ENCODE results near the gene SWI5.

Gene SWI5

GRCh38 chr9:128314697-128315096 is 38.6 kb downstream of the SWI5 start:
- Histone ChIP-seq H3K36me3 (ENCODE audit: control insufficient read depth, insufficient read depth, low read length) (peaks cover 38% of the 10 kb centered on the region), H3K9me3 (ENCODE audit: control insufficient read depth, insufficient read depth, low read length) (no peaks in the 10 kb centered on the region), H3K9ac (ENCODE audit: low read depth, low read length) (no peak overlapping the region), H3K4me1 (ENCODE audit: control insufficient read depth, insufficient read depth, low read length) (no peaks in the 10 kb centered on the region), H3K4me3 (ENCODE audit: low read depth, low read length) (no peak overlapping the region), H3K27me3 (ENCODE audit: control insufficient read depth, insufficient read depth, low read length) (no peaks in the 10 kb centered on the region)

DNA sequence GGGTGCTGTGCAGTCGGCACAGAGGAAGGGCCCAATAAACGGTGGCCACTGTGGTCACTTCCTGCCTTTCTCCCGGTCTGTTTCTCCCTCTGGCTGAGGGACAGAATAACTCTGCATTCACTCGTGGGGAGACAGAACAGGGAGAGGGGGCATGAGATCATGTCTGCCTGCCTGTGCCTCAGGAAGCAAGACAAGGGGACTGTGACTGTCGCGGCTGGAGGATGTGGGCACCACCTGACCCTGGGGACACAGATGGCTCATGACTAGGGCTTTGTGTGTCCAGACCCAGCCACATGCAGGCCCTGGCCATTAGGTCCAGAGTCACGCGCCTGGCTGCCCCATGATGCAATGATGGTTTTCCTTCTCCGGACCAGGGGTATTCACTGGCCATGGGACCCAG is 40.3 kb downstream of the SWI5 start:
- Histone ChIP-seq H3K4me1 (ENCODE audit: control insufficient read depth, insufficient read depth, low read length) (no peaks in the 10 kb centered on the region), H3K9me3 (ENCODE audit: control insufficient read depth, insufficient read depth, low read length) (no peaks in the 10 kb centered on the region), H3K36me3 (ENCODE audit: control insufficient read depth, insufficient read depth, low read length) (peaks cover 26% of the 10 kb centered on the region), H3K4me3 (ENCODE audit: low read depth, low read length) (no peak overlapping the region), H3K27me3 (ENCODE audit: control insufficient read depth, insufficient read depth, low read length) (no peaks in the 10 kb centered on the region), H3K9ac (ENCODE audit: low read depth, low read length) (no peak overlapping the region)

- Histone ChIP-seq H3K9ac (ENCODE audit: low read depth, low read length) (no peak overlapping the region), H3K9me3 (ENCODE audit: control insufficient read depth, insufficient read depth, low read length) (no peaks in the 10 kb centered on the region), H3K4me3 (ENCODE audit: low read depth, low read length) (no peak overlapping the region), H3K36me3 (ENCODE audit: control insufficient read depth, insufficient read depth, low read length) (peaks cover 24% of the 10 kb centered on the region), H3K27me3 (ENCODE audit: control insufficient read depth, insufficient read depth, low read length) (no peaks in the 10 kb centered on the region), H3K4me1 (ENCODE audit: control insufficient read depth, insufficient read depth, low read length) (no peaks in the 10 kb centered on the region)
Measured at GRCh38 chr9:128317629-128318028, 41.6 kb downstream of the SWI5 start.

GRCh38 chr9:128321343-128321742 is 45.3 kb downstream of the SWI5 start:
- no peaks in the 10 kb centered on the region for H3K9me3 ChIP-seq (ENCODE audit: control insufficient read depth, insufficient read depth, low read length)
- H3K4me3 ChIP-seq (ENCODE audit: low read depth, low read length), result peak overlapping the region; percentile 99
- H3K27me3 ChIP-seq (ENCODE audit: control insufficient read depth, insufficient read depth, low read length), result no peaks in the 10 kb centered on the region
- no peaks in the 10 kb centered on the region for H3K4me1 ChIP-seq (ENCODE audit: control insufficient read depth, insufficient read depth, low read length)
- H3K36me3 ChIP-seq (ENCODE audit: control insufficient read depth, insufficient read depth, low read length), result peaks cover 19% of the 10 kb centered on the region
- H3K9ac ChIP-seq (ENCODE audit: low read depth, low read length), result no peak overlapping the region

- H3K36me3 ChIP-seq (ENCODE audit: control insufficient read depth, insufficient read depth, low read length), result peaks cover 13% of the 10 kb centered on the region
- H3K27me3 ChIP-seq (ENCODE audit: control insufficient read depth, insufficient read depth, low read length), result no peaks in the 10 kb centered on the region
- no peaks in the 10 kb centered on the region for H3K9me3 ChIP-seq (ENCODE audit: control insufficient read depth, insufficient read depth, low read length)
- no peak overlapping the region for H3K9ac ChIP-seq (ENCODE audit: low read depth, low read length)
- H3K4me1 ChIP-seq (ENCODE audit: control insufficient read depth, insufficient read depth, low read length), result no peaks in the 10 kb centered on the region
- H3K4me3 ChIP-seq (ENCODE audit: low read depth, low read length), result peak overlapping the region; percentile 99
Measured at GRCh38 chr9:128321879-128322403, 45.9 kb downstream of the SWI5 start.

- Histone ChIP-seq H3K9me3 (ENCODE audit: control insufficient read depth, insufficient read depth, low read length) (no peaks in the 10 kb centered on the region), H3K4me1 (ENCODE audit: control insufficient read depth, insufficient read depth, low read length) (no peaks in the 10 kb centered on the region), H3K36me3 (ENCODE audit: control insufficient read depth, insufficient read depth, low read length) (peaks cover 10% of the 10 kb centered on the region), H3K9ac (ENCODE audit: low read depth, low read length) (peak within 1 kb of the TSS; percentile 91), H3K4me3 (ENCODE audit: low read depth, low read length) (peak within 1 kb of the TSS; percentile 99), H3K27me3 (ENCODE audit: control insufficient read depth, insufficient read depth, low read length) (no peaks in the 10 kb centered on the region)
Measured at GRCh38 chr9:128322404-128323211, 46.5 kb downstream of the SWI5 start, which contains the start of the genes COQ4 and TRUB2. Gene COQ4, plus strand, starts transcription at chr9:128322839. Its CDS starts 20 bp downstream, at chr9:128322859. Gene TRUB2, minus strand, starts transcription at chr9:128322447. Its CDS starts 39 bp downstream, at chr9:128322408.

- H3K4me1 ChIP-seq (ENCODE audit: control insufficient read depth, insufficient read depth, low read length), result no peaks in the 10 kb centered on the region
- no peaks in the 10 kb centered on the region for H3K27me3 ChIP-seq (ENCODE audit: control insufficient read depth, insufficient read depth, low read length)
- H3K9me3 ChIP-seq (ENCODE audit: control insufficient read depth, insufficient read depth, low read length), result no peaks in the 10 kb centered on the region
- H3K4me3 ChIP-seq (ENCODE audit: low read depth, low read length), result peak overlapping the region; percentile 99
- peaks cover 10% of the 10 kb centered on the region for H3K36me3 ChIP-seq (ENCODE audit: control insufficient read depth, insufficient read depth, low read length)
- H3K9ac ChIP-seq (ENCODE audit: low read depth, low read length), result peak overlapping the region; percentile 91
Measured at GRCh38 chr9:128323212-128323730, 47.2 kb downstream of the SWI5 start.

- H3K9ac ChIP-seq (ENCODE audit: low read depth, low read length), result no peak overlapping the region
- H3K9me3 ChIP-seq (ENCODE audit: control insufficient read depth, insufficient read depth, low read length), result no peaks in the 10 kb centered on the region
- H3K27me3 ChIP-seq (ENCODE audit: control insufficient read depth, insufficient read depth, low read length), result no peaks in the 10 kb centered on the region
- H3K36me3 ChIP-seq (ENCODE audit: control insufficient read depth, insufficient read depth, low read length), result peaks cover 12% of the 10 kb centered on the region
- H3K4me1 ChIP-seq (ENCODE audit: control insufficient read depth, insufficient read depth, low read length), result no peaks in the 10 kb centered on the region
- peak overlapping the region; percentile 99 for H3K4me3 ChIP-seq (ENCODE audit: low read depth, low read length)
Measured at GRCh38 chr9:128323791-128324190, 47.7 kb downstream of the SWI5 start.

DNA sequence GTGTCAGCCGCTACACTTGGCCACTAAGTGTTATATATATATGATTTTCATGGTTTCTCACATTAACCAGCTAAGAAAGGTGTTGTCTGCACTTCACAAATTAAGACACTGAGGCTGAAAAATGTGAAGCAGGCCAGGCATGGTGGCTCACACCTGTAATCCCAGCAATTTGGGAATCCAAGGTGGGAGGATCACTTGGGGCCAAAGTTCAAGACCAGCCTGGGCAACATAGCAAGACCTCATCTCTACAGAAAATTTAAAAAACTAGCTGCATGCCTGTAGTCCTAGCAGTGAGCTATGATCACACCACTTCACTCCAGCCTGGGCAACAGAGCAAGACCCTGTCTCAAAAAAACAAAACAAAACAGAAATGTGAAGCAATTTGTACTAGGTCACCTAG is 48.3 kb downstream of the SWI5 start:
- Histone ChIP-seq H3K4me1 (ENCODE audit: control insufficient read depth, insufficient read depth, low read length) (no peaks in the 10 kb centered on the region), H3K36me3 (ENCODE audit: control insufficient read depth, insufficient read depth, low read length) (peaks cover 12% of the 10 kb centered on the region), H3K4me3 (ENCODE audit: low read depth, low read length) (no peak overlapping the region), H3K9me3 (ENCODE audit: control insufficient read depth, insufficient read depth, low read length) (no peaks in the 10 kb centered on the region), H3K9ac (ENCODE audit: low read depth, low read length) (no peak overlapping the region), H3K27me3 (ENCODE audit: control insufficient read depth, insufficient read depth, low read length) (no peaks in the 10 kb centered on the region)

DNA sequence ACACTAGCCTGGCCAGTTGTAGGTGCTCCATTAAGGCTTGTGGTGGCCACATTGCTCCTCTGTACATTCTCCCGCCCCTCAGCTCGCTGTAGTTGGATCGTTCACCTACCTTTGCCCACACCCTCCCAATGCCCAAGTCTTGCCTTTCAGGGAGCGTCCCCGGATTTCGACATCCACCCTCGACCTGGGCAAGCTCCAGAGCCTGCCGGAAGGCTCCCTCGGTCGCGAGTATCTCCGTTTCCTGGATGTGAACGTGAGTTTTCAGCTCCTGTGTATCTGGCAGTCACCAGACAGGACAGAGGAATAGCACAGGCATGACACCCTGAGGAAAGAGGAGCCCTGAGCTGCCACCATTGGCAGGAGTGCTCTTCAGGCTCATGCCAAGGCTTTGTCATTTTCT is 49.6 kb downstream of the SWI5 start:
- no peaks in the 10 kb centered on the region for H3K27me3 ChIP-seq (ENCODE audit: control insufficient read depth, insufficient read depth, low read length)
- no peaks in the 10 kb centered on the region for H3K9me3 ChIP-seq (ENCODE audit: control insufficient read depth, insufficient read depth, low read length)
- no peaks in the 10 kb centered on the region for H3K4me1 ChIP-seq (ENCODE audit: control insufficient read depth, insufficient read depth, low read length)
- H3K4me3 ChIP-seq (ENCODE audit: low read depth, low read length), result no peak overlapping the region
- no peak overlapping the region for H3K9ac ChIP-seq (ENCODE audit: low read depth, low read length)
- H3K36me3 ChIP-seq (ENCODE audit: control insufficient read depth, insufficient read depth, low read length), result peaks cover 12% of the 10 kb centered on the region

GRCh38 chr9:128333451-128333869 is 57.4 kb downstream of the SWI5 start:
- no peaks in the 10 kb centered on the region for H3K4me1 ChIP-seq (ENCODE audit: control insufficient read depth, insufficient read depth, low read length)
- H3K9me3 ChIP-seq (ENCODE audit: control insufficient read depth, insufficient read depth, low read length), result no peaks in the 10 kb centered on the region
- no peak overlapping the region for H3K4me3 ChIP-seq (ENCODE audit: low read depth, low read length)
- H3K27me3 ChIP-seq (ENCODE audit: control insufficient read depth, insufficient read depth, low read length), result no peaks in the 10 kb centered on the region
- H3K36me3 ChIP-seq (ENCODE audit: control insufficient read depth, insufficient read depth, low read length), result peaks cover 7% of the 10 kb centered on the region
- no peak overlapping the region for H3K9ac ChIP-seq (ENCODE audit: low read depth, low read length)

DNA sequence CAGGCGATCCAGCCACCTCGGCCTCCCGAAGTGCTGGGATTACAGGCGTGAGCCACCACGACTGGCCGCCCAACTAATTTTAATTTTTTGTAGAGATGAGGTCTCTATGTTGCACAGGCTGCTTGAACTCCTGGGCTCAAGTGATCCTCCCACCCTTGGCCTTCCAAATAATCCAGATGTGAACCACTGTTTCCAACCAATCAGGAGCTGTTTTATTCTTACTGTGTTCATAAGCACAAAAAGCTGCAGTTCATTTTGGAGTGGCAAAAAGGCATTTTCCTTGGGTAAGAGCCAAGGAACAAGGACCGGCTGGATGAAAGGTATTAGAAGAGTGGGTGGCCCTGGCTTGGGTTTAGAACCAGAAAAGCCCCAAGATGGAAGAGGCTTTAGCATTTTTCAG is 59.1 kb downstream of the SWI5 start:
- Histone ChIP-seq H3K9me3 (ENCODE audit: control insufficient read depth, insufficient read depth, low read length) (no peaks in the 10 kb centered on the region), H3K27me3 (ENCODE audit: control insufficient read depth, insufficient read depth, low read length) (no peaks in the 10 kb centered on the region), H3K9ac (ENCODE audit: low read depth, low read length) (no peak overlapping the region), H3K4me3 (ENCODE audit: low read depth, low read length) (no peak overlapping the region), H3K36me3 (ENCODE audit: control insufficient read depth, insufficient read depth, low read length) (peaks cover 5% of the 10 kb centered on the region), H3K4me1 (ENCODE audit: control insufficient read depth, insufficient read depth, low read length) (no peaks in the 10 kb centered on the region)
